ENCODE data around the gene HIVEP3. TPM values are rescaled to one million over a fixed set of nuclear protein-coding genes. Genes with fewer than 3 reads are reported as not detected.

Gene HIVEP3
- polyA plus RNA-seq, 1 of the 3 experiments (the other 2 are of a cell fraction): 6.4 TPM

DNA sequence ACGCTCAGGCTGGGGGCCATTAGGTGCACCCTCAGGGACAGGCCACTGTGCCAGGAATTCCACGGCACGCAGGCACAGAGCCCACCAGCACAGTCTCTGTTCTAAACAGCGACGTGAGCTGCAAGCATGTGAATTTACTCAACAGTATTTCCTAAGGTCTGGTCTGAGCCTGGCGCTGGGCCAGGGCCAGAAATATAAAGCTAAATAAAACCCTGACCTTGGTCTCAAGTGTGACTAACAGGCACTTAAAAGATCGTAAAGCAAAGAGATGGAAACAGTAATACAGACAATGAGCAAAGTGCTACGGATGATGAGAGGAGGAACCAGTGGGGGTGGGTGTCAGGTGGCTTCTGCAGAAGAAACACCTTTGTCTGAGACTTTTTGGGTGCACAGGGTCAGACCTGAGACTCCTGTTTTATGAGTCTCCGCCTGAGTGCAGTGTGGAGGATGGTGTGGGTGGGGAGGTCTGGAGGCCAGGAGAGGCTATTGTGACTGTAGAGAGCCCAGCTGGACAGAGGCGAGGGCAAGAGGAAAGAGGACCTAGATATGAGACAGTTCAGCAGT, 380.9 kb downstream of the HIVEP3 start:
- ChIA-PET POLR2A (no interaction called here), CTCF (interaction anchor here (1.0 to 4.0 kb wide), 5 partner anchors 12 to 101 kb away, joined by 3 to 22 read pairs (median 5); no protein-coding TSS in a partner anchor)
- Histone ChIP-seq H3K9me3 (no peaks in the 10 kb centered on the region), H2AFZ (ENCODE audit: low read depth) (no peak overlapping the region), H3K9ac (no peak overlapping the region), H3K79me2 (ENCODE audit: insufficient read depth) (no peaks in the 10 kb centered on the region), H3K4me1 (ENCODE audit: control insufficient read depth in 1 of 2, insufficient read depth in 2 of 2, low read depth in 1 of 2, low read length in 1 of 2) (peaks cover 5 to 23% of the 10 kb centered on the region in 2 experiments; a peak in 2 of 4 replicates), H3F3A (replicated peaks; ENCODE audit: insufficient read depth) (peaks cover 5% of the 10 kb centered on the region), H3K9me2 (no peaks in the 10 kb centered on the region), H3K4me2 (no peak overlapping the region), H3K36me3 (replicated peaks in 1 of 2; ENCODE audit: control insufficient read depth in 1 of 2, insufficient read depth in 2 of 2, low read length in 1 of 2) (no peaks in the 10 kb centered on the region), H3K27ac (ENCODE audit: low read depth in 2 of 2, low read length in 1 of 2) (peak overlapping the region in 1 of 2 experiments; percentile 25; a peak in 1 of 4 replicates), H3K4me3 (ENCODE audit: low read depth in 2 of 2, low read length in 1 of 2) (no peak overlapping the region), H3K27me3 (ENCODE audit: insufficient read depth) (no peaks in the 10 kb centered on the region), H4K20me1 (ENCODE audit: insufficient read depth) (no peaks in the 10 kb centered on the region; the same call in 1 of the 2 replicates)
- DNase-seq: no peak
- WGBS (ENCODE audit: low lambda C conversion rate): 69% methylated on average over 7 of the region's 10 CpGs
- TF ChIP-seq, protein P1, sequence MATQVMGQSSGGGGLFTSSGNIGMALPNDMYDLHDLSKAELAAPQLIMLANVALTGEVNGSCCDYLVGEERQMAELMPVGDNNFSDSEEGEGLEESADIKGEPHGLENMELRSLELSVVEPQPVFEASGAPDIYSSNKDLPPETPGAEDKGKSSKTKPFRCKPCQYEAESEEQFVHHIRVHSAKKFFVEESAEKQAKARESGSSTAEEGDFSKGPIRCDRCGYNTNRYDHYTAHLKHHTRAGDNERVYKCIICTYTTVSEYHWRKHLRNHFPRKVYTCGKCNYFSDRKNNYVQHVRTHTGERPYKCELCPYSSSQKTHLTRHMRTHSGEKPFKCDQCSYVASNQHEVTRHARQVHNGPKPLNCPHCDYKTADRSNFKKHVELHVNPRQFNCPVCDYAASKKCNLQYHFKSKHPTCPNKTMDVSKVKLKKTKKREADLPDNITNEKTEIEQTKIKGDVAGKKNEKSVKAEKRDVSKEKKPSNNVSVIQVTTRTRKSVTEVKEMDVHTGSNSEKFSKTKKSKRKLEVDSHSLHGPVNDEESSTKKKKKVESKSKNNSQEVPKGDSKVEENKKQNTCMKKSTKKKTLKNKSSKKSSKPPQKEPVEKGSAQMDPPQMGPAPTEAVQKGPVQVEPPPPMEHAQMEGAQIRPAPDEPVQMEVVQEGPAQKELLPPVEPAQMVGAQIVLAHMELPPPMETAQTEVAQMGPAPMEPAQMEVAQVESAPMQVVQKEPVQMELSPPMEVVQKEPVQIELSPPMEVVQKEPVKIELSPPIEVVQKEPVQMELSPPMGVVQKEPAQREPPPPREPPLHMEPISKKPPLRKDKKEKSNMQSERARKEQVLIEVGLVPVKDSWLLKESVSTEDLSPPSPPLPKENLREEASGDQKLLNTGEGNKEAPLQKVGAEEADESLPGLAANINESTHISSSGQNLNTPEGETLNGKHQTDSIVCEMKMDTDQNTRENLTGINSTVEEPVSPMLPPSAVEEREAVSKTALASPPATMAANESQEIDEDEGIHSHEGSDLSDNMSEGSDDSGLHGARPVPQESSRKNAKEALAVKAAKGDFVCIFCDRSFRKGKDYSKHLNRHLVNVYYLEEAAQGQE (IDR thresholded peaks at IDR 0.05; ENCODE audit: low read depth, low read length): no peak
- TF ChIP-seq, protein P2, sequence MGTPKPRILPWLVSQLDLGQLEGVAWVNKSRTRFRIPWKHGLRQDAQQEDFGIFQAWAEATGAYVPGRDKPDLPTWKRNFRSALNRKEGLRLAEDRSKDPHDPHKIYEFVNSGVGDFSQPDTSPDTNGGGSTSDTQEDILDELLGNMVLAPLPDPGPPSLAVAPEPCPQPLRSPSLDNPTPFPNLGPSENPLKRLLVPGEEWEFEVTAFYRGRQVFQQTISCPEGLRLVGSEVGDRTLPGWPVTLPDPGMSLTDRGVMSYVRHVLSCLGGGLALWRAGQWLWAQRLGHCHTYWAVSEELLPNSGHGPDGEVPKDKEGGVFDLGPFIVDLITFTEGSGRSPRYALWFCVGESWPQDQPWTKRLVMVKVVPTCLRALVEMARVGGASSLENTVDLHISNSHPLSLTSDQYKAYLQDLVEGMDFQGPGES (IDR thresholded peaks at IDR 0.05; ENCODE audit: low read depth, low read length): no peak
- TF ChIP-seq ELF1 (IDR thresholded peaks at IDR 0.05): no peak
- TF ChIP-seq, protein P3, sequence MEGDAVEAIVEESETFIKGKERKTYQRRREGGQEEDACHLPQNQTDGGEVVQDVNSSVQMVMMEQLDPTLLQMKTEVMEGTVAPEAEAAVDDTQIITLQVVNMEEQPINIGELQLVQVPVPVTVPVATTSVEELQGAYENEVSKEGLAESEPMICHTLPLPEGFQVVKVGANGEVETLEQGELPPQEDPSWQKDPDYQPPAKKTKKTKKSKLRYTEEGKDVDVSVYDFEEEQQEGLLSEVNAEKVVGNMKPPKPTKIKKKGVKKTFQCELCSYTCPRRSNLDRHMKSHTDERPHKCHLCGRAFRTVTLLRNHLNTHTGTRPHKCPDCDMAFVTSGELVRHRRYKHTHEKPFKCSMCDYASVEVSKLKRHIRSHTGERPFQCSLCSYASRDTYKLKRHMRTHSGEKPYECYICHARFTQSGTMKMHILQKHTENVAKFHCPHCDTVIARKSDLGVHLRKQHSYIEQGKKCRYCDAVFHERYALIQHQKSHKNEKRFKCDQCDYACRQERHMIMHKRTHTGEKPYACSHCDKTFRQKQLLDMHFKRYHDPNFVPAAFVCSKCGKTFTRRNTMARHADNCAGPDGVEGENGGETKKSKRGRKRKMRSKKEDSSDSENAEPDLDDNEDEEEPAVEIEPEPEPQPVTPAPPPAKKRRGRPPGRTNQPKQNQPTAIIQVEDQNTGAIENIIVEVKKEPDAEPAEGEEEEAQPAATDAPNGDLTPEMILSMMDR (IDR thresholded peaks at IDR 0.05): no peak
- TF ChIP-seq EZH2phosphoT487 (IDR thresholded peaks at IDR 0.05; ENCODE audit: borderline replicate concordance, low read depth): no peak
- TF ChIP-seq SIN3A (IDR thresholded peaks at IDR 0.05; ENCODE audit: borderline replicate concordance, low read depth, low read length): no peak
- TF ChIP-seq RAD21 (IDR thresholded peaks at IDR 0.05; ENCODE audit: low read length): no peak
- no peak for TF ChIP-seq TCF12 (IDR thresholded peaks at IDR 0.05)
- TF ChIP-seq NRF1 (IDR thresholded peaks at IDR 0.05; ENCODE audit: low read depth, low read length): no peak
- TF ChIP-seq EP300 (IDR thresholded peaks at IDR 0.05; ENCODE audit: borderline replicate concordance in 1 of 2, low read depth in 1 of 2, low read length in 1 of 2): no peak
- TF ChIP-seq RCOR1 (IDR thresholded peaks at IDR 0.05; ENCODE audit: low read length): no peak
- no peak for TF ChIP-seq RXRA (IDR thresholded peaks at IDR 0.05; ENCODE audit: borderline replicate concordance, low read depth)
- TF ChIP-seq RFX5 (IDR thresholded peaks at IDR 0.05; ENCODE audit: low read length): no peak
- no peak for TF ChIP-seq TEAD4 (IDR thresholded peaks at IDR 0.05; ENCODE audit: borderline replicate concordance, insufficient read depth)
- TF ChIP-seq, protein P4, sequence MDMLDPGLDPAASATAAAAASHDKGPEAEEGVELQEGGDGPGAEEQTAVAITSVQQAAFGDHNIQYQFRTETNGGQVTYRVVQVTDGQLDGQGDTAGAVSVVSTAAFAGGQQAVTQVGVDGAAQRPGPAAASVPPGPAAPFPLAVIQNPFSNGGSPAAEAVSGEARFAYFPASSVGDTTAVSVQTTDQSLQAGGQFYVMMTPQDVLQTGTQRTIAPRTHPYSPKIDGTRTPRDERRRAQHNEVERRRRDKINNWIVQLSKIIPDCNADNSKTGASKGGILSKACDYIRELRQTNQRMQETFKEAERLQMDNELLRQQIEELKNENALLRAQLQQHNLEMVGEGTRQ (IDR thresholded peaks at IDR 0.05; ENCODE audit: borderline replicate concordance, low read depth, low read length): no peak
- no peak for TF ChIP-seq MEF2A (IDR thresholded peaks at IDR 0.05; ENCODE audit: borderline replicate concordance, low read depth)
- TF ChIP-seq TAF1 (IDR thresholded peaks at IDR 0.05; ENCODE audit: borderline replicate concordance, low read depth, low read length): no peak
- TF ChIP-seq, protein P5, sequence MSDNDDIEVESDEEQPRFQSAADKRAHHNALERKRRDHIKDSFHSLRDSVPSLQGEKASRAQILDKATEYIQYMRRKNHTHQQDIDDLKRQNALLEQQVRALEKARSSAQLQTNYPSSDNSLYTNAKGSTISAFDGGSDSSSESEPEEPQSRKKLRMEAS (IDR thresholded peaks at IDR 0.05; ENCODE audit: low read depth): no peak
